ENCODE data around the gene RINL. TPM values are rescaled to one million over a fixed set of nuclear protein-coding genes. Genes with fewer than 3 reads are reported as not detected.
"Not testable (repeated sequence)": the region's sequence is repeated elsewhere in the genome, so short reads cannot be mapped to it uniquely, and the experiment has no call there.

The RINL gene
- polyA plus RNA-seq, 1 donor from 2014 or later, result 0.77 TPM

DNA sequence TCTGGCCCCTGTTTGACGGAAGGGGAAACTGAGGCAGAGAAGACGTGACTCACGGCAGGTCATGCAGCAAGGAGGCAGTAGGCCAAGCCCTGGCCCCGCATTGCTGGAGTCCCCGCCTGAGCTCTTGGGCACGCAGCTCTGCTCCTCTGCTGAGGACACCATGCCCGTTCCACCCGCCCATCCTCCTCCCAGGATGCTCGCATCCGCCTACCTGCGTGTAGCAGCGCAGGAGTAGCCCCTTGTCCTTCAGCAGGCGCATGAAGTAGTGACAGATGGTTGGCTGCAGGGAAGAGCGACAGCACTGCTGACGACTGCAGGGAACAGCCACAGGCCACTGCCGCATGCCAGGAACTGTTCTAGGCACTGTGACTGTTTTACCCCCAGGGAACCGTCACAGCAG, 10.8 kb upstream of the RINL start:
- Histone ChIP-seq H3K27ac (ENCODE audit: low read length) (no peak overlapping the region), H3K9me3 (ENCODE audit: low read length) (no peaks in the 10 kb centered on the region), H3K4me2 (ENCODE audit: low read length) (no peak overlapping the region), H3K9me2 (ENCODE audit: insufficient read depth, low read length) (no peaks in the 10 kb centered on the region), H2AFZ (ENCODE audit: low read depth, low read length) (no peak overlapping the region), H3F3A (ENCODE audit: insufficient read depth, low read length, poor library complexity, severe bottlenecking) (no peaks in the 10 kb centered on the region), H3K27me3 (ENCODE audit: insufficient read depth, low read depth, low read length) (no peaks in the 10 kb centered on the region), H3K36me3 (ENCODE audit: insufficient read depth, low read length) (no peaks in the 10 kb centered on the region), H4K20me1 (ENCODE audit: insufficient read depth) (no peaks in the 10 kb centered on the region), H3K79me2 (replicated peaks; ENCODE audit: insufficient read depth, low read length) (no peaks in the 10 kb centered on the region), H3K4me3 (ENCODE audit: low read length) (no peak overlapping the region), H3K9ac (ENCODE audit: low read length) (no peak overlapping the region)
- TF ChIP-seq SMC3 (conservative IDR thresholded peaks at IDR 0.05; ENCODE audit: poor library complexity) (no peak), RAD21 (conservative IDR thresholded peaks at IDR 0.05) (no peak), POLR2AphosphoS5 (IDR thresholded peaks at IDR 0.05) (no peak), TAF1 (IDR thresholded peaks at IDR 0.05; ENCODE audit: low read depth) (no peak), EP300 (conservative IDR thresholded peaks at IDR 0.05; ENCODE audit: poor library complexity, severe bottlenecking) (no peak), MXI1 (conservative IDR thresholded peaks at IDR 0.05; ENCODE audit: poor library complexity, severe bottlenecking) (no peak), EZH2 (IDR thresholded peaks at IDR 0.05; ENCODE audit: borderline replicate concordance, insufficient read depth, low read length, poor library complexity, severe bottlenecking) (no peak)
- TF ChIP-seq, protein P1, sequence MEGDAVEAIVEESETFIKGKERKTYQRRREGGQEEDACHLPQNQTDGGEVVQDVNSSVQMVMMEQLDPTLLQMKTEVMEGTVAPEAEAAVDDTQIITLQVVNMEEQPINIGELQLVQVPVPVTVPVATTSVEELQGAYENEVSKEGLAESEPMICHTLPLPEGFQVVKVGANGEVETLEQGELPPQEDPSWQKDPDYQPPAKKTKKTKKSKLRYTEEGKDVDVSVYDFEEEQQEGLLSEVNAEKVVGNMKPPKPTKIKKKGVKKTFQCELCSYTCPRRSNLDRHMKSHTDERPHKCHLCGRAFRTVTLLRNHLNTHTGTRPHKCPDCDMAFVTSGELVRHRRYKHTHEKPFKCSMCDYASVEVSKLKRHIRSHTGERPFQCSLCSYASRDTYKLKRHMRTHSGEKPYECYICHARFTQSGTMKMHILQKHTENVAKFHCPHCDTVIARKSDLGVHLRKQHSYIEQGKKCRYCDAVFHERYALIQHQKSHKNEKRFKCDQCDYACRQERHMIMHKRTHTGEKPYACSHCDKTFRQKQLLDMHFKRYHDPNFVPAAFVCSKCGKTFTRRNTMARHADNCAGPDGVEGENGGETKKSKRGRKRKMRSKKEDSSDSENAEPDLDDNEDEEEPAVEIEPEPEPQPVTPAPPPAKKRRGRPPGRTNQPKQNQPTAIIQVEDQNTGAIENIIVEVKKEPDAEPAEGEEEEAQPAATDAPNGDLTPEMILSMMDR (IDR thresholded peaks at IDR 0.05; ENCODE audit: poor library complexity, severe bottlenecking), result no peak
- TF ChIP-seq, protein P2, sequence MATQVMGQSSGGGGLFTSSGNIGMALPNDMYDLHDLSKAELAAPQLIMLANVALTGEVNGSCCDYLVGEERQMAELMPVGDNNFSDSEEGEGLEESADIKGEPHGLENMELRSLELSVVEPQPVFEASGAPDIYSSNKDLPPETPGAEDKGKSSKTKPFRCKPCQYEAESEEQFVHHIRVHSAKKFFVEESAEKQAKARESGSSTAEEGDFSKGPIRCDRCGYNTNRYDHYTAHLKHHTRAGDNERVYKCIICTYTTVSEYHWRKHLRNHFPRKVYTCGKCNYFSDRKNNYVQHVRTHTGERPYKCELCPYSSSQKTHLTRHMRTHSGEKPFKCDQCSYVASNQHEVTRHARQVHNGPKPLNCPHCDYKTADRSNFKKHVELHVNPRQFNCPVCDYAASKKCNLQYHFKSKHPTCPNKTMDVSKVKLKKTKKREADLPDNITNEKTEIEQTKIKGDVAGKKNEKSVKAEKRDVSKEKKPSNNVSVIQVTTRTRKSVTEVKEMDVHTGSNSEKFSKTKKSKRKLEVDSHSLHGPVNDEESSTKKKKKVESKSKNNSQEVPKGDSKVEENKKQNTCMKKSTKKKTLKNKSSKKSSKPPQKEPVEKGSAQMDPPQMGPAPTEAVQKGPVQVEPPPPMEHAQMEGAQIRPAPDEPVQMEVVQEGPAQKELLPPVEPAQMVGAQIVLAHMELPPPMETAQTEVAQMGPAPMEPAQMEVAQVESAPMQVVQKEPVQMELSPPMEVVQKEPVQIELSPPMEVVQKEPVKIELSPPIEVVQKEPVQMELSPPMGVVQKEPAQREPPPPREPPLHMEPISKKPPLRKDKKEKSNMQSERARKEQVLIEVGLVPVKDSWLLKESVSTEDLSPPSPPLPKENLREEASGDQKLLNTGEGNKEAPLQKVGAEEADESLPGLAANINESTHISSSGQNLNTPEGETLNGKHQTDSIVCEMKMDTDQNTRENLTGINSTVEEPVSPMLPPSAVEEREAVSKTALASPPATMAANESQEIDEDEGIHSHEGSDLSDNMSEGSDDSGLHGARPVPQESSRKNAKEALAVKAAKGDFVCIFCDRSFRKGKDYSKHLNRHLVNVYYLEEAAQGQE (IDR thresholded peaks at IDR 0.05; ENCODE audit: borderline replicate concordance), result no peak

DNA sequence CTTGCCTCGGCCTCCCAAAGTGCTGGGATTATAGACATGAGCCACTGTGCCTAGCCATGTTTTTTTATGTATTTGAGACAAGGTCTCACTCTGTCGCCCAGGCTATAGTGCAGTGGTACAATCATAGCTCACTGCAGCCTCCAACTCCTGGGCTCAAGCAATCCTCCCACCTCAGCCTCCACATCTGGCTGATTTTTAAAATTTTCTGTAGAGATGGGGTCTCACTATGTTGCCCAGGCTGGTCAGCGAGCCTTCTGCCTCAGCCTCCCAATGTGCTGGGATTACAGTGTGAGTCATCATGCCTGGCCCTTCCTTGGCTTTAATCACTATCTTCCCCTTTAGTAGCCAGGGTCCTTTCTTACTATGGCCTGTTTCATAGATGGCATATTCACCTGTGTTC, 6.6 kb upstream of the RINL start:
- H3K27me3 ChIP-seq (ENCODE audit: insufficient read depth, low read depth, low read length); H3F3A ChIP-seq (ENCODE audit: insufficient read depth, low read length, poor library complexity, severe bottlenecking); H3K79me2 ChIP-seq (replicated peaks; ENCODE audit: insufficient read depth, low read length); H3K27ac ChIP-seq (ENCODE audit: low read length); H3K9me3 ChIP-seq (ENCODE audit: low read length); H2AFZ ChIP-seq (ENCODE audit: low read depth, low read length); H3K9me2 ChIP-seq (ENCODE audit: insufficient read depth, low read length); H3K4me3 ChIP-seq (ENCODE audit: low read length); H3K9ac ChIP-seq (ENCODE audit: low read length); H3K4me2 ChIP-seq (ENCODE audit: low read length); H4K20me1 ChIP-seq (ENCODE audit: insufficient read depth); H3K36me3 ChIP-seq (ENCODE audit: insufficient read depth, low read length): not testable (repeated sequence)

DNA sequence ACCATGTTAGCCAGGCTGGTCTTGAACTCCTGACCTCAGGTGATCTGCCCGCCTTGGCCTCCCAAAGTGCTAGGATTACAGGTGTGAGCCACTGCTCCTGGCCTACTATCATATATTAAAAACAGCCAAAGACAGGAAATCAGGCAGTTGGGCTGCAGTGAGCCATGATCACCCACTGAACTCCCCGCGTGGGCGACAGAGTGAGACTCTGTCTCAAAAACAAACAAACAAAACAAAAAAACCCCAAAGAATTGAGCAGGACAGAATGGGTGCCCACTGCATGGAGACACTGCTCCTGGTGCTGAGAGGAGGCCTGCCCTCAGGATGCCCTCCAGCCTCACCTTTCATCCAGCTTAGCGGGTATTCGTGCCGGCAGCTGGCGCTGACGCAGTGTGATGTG, 5.2 kb upstream of the RINL start:
- H3K27ac ChIP-seq (ENCODE audit: low read length), result no peak overlapping the region
- no peaks in the 10 kb centered on the region for H3K9me2 ChIP-seq (ENCODE audit: insufficient read depth, low read length)
- no peaks in the 10 kb centered on the region for H3K27me3 ChIP-seq (ENCODE audit: insufficient read depth, low read depth, low read length)
- H2AFZ ChIP-seq (ENCODE audit: low read depth, low read length), result no peak overlapping the region
- H3K4me3 ChIP-seq (ENCODE audit: low read length), result no peak overlapping the region
- no peaks in the 10 kb centered on the region for H3K79me2 ChIP-seq (replicated peaks; ENCODE audit: insufficient read depth, low read length)
- H3K36me3 ChIP-seq (ENCODE audit: insufficient read depth, low read length), result no peaks in the 10 kb centered on the region
- H4K20me1 ChIP-seq (ENCODE audit: insufficient read depth), result no peaks in the 10 kb centered on the region
- no peak overlapping the region for H3K4me2 ChIP-seq (ENCODE audit: low read length)
- H3K9ac ChIP-seq (ENCODE audit: low read length), result no peak overlapping the region
- H3K9me3 ChIP-seq (ENCODE audit: low read length), result no peaks in the 10 kb centered on the region
- no peaks in the 10 kb centered on the region for H3F3A ChIP-seq (ENCODE audit: insufficient read depth, low read length, poor library complexity, severe bottlenecking)
- no peak for TF ChIP-seq RAD21 (conservative IDR thresholded peaks at IDR 0.05)

All from neural cell (in vitro differentiated cells).